MM.1S (cell line): ENCODE data around the gene TACC2.

Experiments
- DNase-seq: peaks from one replicate; pipeline ENCODE4 v3.0.0-alpha.2; 2015
- H2AFZ ChIP-seq: fragments of 300-600 bp; sonication (generic); 2 replicates; pipeline ENCODE4 v1.6.0; 2016; ENCODE audit warnings: antibody characterized with exemption, low read length
- H3F3A ChIP-seq: fragments of 300-600 bp; sonication (generic); 2 replicates; pipeline ENCODE4 v1.6.1; 2016; ENCODE audit warnings: mild to moderate bottlenecking, antibody characterized with exemption, low read length, moderate library complexity, mixed read lengths; ENCODE audit not compliant: insufficient read depth
- H3K27ac ChIP-seq: fragments of 300-600 bp; sonication (generic); 2 replicates; pipeline ENCODE4 v1.5.1; 2016; ENCODE audit warnings: mild to moderate bottlenecking, low read length
- H3K27me3 ChIP-seq: fragments of 300-600 bp; sonication (generic); replicated peaks from 2 replicates; pipeline ENCODE4 v1.6.0; 2016; ENCODE audit warnings: low read length; ENCODE audit not compliant: insufficient read depth
- H3K36me3 ChIP-seq: fragments of 300-600 bp; sonication (generic); replicated peaks from 2 replicates; pipeline ENCODE4 v1.6.1; 2016; ENCODE audit warnings: mild to moderate bottlenecking, low read length, mixed read lengths; ENCODE audit not compliant: insufficient read depth
- H3K4me1 ChIP-seq: fragments of 300-600 bp; sonication (generic); 2 replicates; pipeline ENCODE4 v1.6.1; 2016; ENCODE audit warnings: low read length, mixed read lengths
- H3K4me2 ChIP-seq: fragments of 300-600 bp; sonication (generic); 2 replicates; pipeline ENCODE4 v1.6.0; 2016; ENCODE audit warnings: low read depth, low read length
- H3K4me3 ChIP-seq: fragments of 300-600 bp; sonication (generic); 2 replicates; pipeline ENCODE4 v1.5.1; 2016; ENCODE audit warnings: low read length, mixed read lengths
- H3K79me2 ChIP-seq: fragments of 300-600 bp; sonication (generic); 2 replicates; pipeline ENCODE4 v1.6.1; 2016; ENCODE audit warnings: mixed run types, low read length, mixed read lengths
- H3K9ac ChIP-seq: fragments of 300-600 bp; sonication (generic); 2 replicates; pipeline ENCODE4 v1.6.1; 2016; ENCODE audit warnings: low read length, mixed read lengths
- H3K9me2 ChIP-seq: fragments of 300-600 bp; sonication (generic); replicated peaks from 2 replicates; pipeline ENCODE4 v1.6.1; 2016; ENCODE audit warnings: mild to moderate bottlenecking, low read length, mixed read lengths; ENCODE audit not compliant: insufficient read depth
- H3K9me3 ChIP-seq: fragments of 300-600 bp; sonication (generic); replicated peaks from 2 replicates; pipeline ENCODE4 v1.6.1; 2016; ENCODE audit warnings: mild to moderate bottlenecking, low read length, mixed read lengths; ENCODE audit not compliant: insufficient read depth
- H4K20me1 ChIP-seq: fragments of 300-600 bp; sonication (generic); 2 replicates; pipeline ENCODE4 v1.6.1; 2016; ENCODE audit warnings: mild to moderate bottlenecking, low read length, moderate library complexity, mixed read lengths; ENCODE audit not compliant: insufficient read depth
- CTCF ChIP-seq: fragments of 300-600 bp; sonication (generic); IDR thresholded peaks from 2 replicates; pipeline ENCODE4 v1.5.1; 2016; ENCODE audit warnings: antibody characterized with exemption, low read length, mixed read lengths
- EZH2 ChIP-seq: fragments of 300-600 bp; sonication (generic); optimal IDR thresholded peaks from 2 replicates; pipeline ENCODE3; 2017; ENCODE audit warnings: low read depth, mild to moderate bottlenecking, antibody characterized with exemption, low read length, mixed read lengths
- EZH2phosphoT487 ChIP-seq: fragments of 300-600 bp; sonication (generic); IDR thresholded peaks from 2 replicates; pipeline ENCODE4 v1.6.1; 2018; ENCODE audit warnings: antibody characterized with exemption, low read length

The TACC2 gene

GRCh38 chr10:122249303-122249850 lies 260.4 kb downstream of the TACC2 start:
- Histone ChIP-seq H4K20me1 (no peaks in the 10 kb centered on the region), H3K9me3 (no peaks in the 10 kb centered on the region), H3K4me1 (no peaks in the 10 kb centered on the region), H3K36me3 (no peaks in the 10 kb centered on the region), H3K4me3 (no peak overlapping the region), H3F3A (no peaks in the 10 kb centered on the region), H3K4me2 (no peak overlapping the region), H3K27ac (no peak overlapping the region), H3K27me3 (no peaks in the 10 kb centered on the region), H2AFZ (no peak overlapping the region), H3K9me2 (no peaks in the 10 kb centered on the region), H3K9ac (no peak overlapping the region), H3K79me2 (no peaks in the 10 kb centered on the region)
- no peak for DNase-seq
- TF ChIP-seq EZH2 = no peak
- no peak for TF ChIP-seq EZH2phosphoT487
- TF ChIP-seq CTCF = no peak

- Histone ChIP-seq H3K27me3 (no peaks in the 10 kb centered on the region), H3K27ac (no peak overlapping the region), H3K36me3 (no peaks in the 10 kb centered on the region), H3K4me1 (no peaks in the 10 kb centered on the region), H3K79me2 (no peaks in the 10 kb centered on the region), H3K4me3 (no peak overlapping the region), H3K4me2 (no peak overlapping the region), H2AFZ (no peak overlapping the region), H3K9ac (no peak overlapping the region), H4K20me1 (no peaks in the 10 kb centered on the region), H3K9me2 (no peaks in the 10 kb centered on the region), H3F3A (no peaks in the 10 kb centered on the region), H3K9me3 (no peaks in the 10 kb centered on the region)
- DNase-seq = no peak
- TF ChIP-seq EZH2phosphoT487 (no peak), EZH2 (no peak), CTCF (no peak)
Observed at GRCh38 chr10:122249991-122250750, 261.2 kb downstream of the TACC2 start.

GRCh38 chr10:122251459-122252255 lies 262.7 kb downstream of the TACC2 start:
- TF ChIP-seq EZH2 = no peak
- TF ChIP-seq CTCF = no peak
- no peak for TF ChIP-seq EZH2phosphoT487
- H3K27me3 ChIP-seq = no peaks in the 10 kb centered on the region
- H3F3A ChIP-seq = no peaks in the 10 kb centered on the region
- H3K4me3 ChIP-seq = no peak overlapping the region
- H3K4me1 ChIP-seq = no peaks in the 10 kb centered on the region
- no peaks in the 10 kb centered on the region for H3K9me2 ChIP-seq
- no peaks in the 10 kb centered on the region for H4K20me1 ChIP-seq
- no peak overlapping the region for H3K9ac ChIP-seq
- no peaks in the 10 kb centered on the region for H3K79me2 ChIP-seq
- H3K4me2 ChIP-seq = no peak overlapping the region
- no peak overlapping the region for H3K27ac ChIP-seq
- H2AFZ ChIP-seq = no peak overlapping the region
- DNase-seq = no peak
- H3K36me3 ChIP-seq = no peaks in the 10 kb centered on the region
- H3K9me3 ChIP-seq = no peaks in the 10 kb centered on the region
